Measurements from ENCODE around the gene RPL35. TPM values are rescaled to one million over a fixed set of nuclear protein-coding genes. Genes with fewer than 3 reads are reported as not detected.

The RPL35 gene
- total RNA-seq, 1 donor from 2014 or later = 1,684 TPM

DNA sequence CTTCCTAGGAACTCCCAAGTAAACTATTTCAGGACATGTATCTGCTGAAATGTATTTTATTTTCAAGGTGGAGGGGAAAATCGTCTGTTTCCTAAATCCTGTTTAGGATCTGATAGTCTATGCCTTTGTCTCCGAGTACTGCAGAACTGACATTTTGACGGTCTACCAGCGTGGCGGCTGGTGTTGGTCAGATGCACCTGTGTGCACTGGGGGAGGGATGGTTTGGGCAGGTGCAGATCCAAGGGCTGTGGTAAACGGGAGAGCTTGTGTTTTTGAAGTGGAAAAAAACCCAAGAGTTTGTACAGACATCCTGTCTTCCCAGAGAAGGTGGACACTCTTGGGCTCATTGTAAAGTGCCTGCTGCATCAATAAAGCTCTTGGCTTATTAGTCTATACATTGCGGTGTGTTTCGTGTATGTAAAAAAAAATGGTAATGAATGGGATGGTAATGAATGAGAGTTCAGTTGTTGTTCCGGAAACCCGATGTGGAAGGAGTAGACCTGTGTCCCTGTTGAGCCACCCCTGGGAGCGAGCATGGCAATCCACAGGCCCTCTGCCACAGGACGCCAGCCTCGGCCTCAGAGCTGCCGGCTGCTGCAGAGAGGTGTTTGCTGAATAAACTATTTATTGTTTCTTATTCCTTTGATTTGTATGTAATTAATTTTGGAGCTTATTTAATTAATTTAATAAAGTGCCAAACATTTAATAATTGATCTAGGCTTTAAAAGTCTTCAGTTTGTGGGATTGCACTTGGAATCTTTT, 15.4 kb upstream of the RPL35 start:
- DNase-seq (ENCODE audit: low spot score) = no peak

DNA sequence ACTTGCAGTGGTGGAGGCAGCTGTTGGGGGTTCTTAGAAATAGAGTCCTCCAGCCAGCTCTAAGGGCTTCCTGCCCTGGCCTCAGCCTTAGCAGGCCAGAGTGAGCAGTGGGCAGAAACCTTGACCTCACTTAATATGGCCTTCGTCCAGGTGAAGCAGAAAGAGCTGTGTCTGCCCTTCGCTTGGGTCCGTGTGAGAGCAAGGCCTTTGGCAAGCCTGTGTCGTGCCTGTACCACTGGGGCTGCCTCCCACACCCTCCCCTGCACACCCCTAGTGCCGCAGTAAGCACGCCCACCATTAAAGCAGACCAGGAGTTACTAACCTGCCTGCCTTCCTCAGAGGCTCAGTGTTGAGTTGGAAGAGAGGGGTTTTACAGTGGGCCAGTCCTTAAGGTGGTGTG, 13.7 kb upstream of the RPL35 start:
- DNase-seq (ENCODE audit: low spot score) = no peak

GRCh38 chr9:124873664-124874063, 11.9 kb upstream of the RPL35 start:
- no peak for DNase-seq (ENCODE audit: low spot score)

DNA sequence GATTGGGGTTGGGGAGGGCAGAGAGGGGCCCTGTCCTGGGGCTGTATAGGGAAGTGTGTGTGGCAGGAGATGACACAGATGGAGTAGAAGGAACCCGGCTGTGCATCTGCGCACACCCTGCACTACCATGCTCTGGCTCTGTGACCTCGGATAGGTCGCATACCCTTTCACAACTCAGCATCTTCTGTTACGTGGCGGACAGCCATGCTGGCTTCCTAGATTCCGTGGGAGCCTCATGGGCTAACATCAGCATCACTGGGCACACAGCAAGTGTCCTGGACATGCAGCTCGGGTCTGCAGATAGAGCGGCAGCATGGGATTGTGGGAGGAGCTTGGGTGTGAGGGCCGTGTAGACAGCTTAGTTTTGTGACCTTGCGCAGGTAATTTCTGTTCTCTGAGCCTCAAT, 9.4 kb upstream of the RPL35 start:
- DNase-seq (ENCODE audit: low spot score) = no peak

GRCh38 chr9:124870723-124871122, 9.0 kb upstream of the RPL35 start:
- no peak for DNase-seq (ENCODE audit: low spot score)

GRCh38 chr9:124869986-124870560, 8.3 kb upstream of the RPL35 start:
- DNase-seq (ENCODE audit: low spot score) = peak; percentile 50

DNA sequence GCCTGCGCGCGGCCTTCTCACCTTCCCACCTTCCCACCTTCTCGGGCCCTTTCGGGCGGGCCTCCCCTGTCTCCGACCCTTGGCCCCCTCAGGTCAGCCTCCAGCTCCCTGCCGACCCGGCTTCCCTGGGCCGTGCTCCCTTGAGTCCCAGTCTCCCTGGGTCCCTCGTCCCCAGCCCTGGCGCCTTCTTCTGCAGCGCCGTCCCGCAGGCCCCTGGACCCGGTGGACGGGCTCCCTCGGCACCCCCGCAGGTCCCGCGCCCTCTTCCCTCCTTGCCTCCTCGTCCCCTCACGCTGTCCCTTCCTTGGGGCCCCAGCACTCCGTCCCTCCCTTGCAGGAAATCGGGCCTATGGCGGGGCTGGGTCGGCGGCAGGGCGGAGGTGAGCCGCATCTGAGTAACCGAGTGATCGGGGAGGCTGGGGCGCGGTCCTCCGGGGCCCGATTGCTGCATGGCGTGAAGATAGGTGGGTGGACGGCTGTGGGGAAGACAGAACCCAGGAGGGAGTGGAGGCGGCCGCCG, 7.8 kb upstream of the RPL35 start:
- DNase-seq (ENCODE audit: low spot score) = peak; percentile 38

DNA sequence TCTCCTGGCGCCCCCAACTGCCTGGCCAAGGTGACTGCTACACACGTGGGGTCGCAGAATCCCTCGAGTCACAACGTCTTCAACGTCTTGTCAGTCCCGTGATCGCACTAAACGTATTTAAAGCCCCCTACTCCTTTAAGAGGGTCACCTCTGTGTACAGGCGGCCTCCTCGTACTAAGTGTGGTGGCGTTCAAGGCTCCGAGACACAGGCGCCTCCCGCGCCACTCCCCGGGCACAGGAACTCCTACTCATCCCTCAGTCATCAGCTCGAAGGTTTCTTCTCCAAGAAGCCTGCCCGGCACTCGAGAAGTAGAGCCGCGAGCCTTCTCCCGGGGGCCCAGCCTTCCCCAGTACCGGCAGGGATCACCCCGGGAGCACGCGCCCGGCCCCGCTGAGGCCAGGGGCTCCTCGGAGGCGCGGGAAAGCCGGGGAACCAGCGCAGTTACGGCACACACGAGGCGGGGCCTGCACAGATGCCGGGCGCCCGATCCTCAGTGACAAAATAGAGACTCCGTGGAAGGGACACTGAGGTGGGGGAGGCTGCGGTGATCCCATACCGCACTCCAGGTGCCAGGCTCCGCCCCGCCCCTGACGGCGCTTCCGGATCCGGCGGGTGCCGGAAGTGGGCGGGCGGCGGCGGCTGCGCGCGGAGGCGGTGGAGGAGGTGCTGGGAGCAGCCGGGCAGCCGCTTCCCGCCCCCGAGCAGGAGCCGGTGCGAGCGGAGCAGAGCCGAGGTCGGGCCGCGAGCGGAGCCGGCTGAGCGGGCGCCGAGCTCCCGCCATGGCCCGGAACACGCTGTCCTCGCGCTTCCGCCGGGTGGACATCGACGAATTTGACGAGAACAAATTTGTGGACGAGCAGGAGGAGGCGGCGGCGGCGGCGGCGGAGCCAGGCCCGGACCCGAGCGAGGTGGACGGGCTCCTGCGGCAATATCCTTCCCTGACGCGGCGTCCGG, 7.0 kb upstream of the RPL35 start:
- peak; percentile 88 for DNase-seq (ENCODE audit: low spot score)

- no peak for DNase-seq (ENCODE audit: low spot score)
Measured at GRCh38 chr9:124863371-124863871, 1.7 kb upstream of the RPL35 start.

GRCh38 chr9:124860582-124861341, 995 bp downstream of the RPL35 start:
- no peak for DNase-seq (ENCODE audit: low spot score)

- DNase-seq (ENCODE audit: low spot score) = no peak
Measured at GRCh38 chr9:124859803-124860581, 1.8 kb downstream of the RPL35 start.

DNA sequence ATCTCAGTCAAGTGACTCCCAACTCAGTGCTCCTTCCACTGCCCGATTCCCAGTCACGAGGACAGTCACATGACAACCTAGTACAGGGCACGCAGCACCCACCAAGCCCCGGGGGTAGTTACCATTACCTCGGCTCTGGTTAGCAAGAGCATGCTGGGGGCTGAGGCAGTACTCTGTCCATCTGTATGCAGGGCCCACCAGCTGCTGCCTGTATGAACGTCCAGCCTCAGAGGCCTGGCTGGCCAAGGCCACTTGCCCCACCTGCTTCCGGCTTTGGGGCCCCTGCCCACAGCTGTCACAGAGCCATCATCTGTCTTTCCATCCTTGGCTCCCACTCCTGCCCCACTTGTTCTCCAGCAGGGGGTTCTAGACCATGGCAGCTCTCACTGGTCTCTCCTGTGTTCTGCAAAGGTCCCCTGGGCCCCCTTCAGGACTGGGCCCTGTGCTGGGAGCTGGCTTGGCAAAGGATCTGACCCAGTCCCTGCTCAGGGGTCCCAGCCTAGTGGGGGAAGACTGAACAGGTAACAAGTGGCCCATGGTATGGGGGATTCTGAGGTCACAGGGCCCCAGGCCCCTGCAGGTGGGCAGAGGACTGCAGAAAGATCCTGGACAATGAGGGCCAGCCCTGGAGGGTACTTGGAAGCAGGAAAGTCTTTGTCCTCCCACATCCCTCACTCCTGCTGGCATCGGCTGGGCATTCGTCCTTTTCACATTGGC, 3.3 kb downstream of the RPL35 start:
- no peak for DNase-seq (ENCODE audit: low spot score)

DNA sequence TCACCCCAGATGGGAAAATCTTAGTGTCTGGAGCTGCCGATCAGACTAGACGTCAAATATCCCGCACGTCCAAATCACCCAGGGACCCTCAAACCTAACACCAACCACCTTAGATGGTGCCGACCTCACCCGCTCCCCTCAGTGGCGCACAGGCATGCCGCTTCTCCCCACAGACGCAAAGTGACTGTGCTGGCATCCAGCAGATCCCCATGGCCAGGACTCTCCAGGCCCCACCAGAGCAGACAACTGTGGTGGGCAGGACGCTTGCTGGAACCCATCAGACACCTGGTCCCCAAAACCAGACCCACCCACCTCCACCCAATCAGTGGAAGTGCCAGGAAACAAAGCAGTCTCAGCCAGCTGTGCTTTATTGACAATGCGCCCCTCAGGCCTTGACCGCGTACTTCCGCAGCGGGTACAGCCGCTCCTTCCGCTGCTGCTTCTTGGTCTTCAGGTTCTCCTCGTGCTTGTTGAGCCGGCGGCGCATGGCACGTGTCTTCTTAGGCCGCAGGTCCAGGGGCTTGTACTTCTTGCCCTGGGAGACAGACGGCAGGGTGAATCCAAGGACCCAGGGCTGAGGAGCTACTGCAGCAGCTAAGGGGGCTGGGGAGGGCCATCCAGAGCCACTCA, 4.1 kb downstream of the RPL35 start:
- no peak for DNase-seq (ENCODE audit: low spot score)

GRCh38 chr9:124855944-124856765, 5.6 kb downstream of the RPL35 start:
- DNase-seq (ENCODE audit: low spot score) = no peak

- no peak for DNase-seq (ENCODE audit: low spot score)
Measured at GRCh38 chr9:124855566-124855943, 6.2 kb downstream of the RPL35 start.

DNA sequence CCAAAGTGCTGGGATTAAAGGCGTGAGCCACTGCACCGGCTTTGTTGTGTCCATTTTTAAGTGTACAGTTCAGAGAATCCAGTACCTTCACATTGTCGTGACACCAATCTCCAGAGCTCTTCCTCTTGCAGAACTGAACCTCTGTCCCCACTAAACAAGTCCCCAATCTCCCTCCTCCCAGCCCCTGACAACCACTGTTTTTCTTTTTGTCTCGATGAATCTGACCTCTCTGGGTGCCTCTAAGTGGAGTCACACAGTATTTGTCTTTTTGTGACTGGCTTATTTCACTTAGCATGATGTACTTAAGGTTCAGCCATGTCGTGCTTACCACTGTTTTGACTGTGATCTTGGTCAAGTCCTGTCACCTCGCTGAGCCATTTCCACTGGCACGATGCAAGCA, 6.9 kb downstream of the RPL35 start:
- DNase-seq (ENCODE audit: low spot score) = no peak

DNA sequence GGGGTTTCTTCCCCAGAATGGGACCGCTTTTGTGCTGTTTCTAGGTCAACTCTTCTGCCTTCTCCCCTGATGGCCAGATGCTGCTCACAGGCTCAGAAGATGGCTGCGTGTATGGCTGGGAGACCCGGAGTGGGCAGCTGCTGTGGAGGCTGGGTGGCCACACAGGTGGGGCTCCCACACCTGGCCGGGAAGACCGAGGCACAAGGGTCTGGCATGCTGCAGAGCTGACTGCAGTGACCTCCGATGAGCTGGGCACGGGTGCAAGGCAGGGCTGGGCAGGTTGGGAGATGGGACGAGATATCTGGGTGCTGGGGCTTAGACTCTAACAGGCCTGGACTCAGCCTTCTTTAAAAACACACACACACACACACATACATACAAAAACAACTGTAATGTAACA, 7.6 kb downstream of the RPL35 start:
- no peak for DNase-seq (ENCODE audit: low spot score)

- DNase-seq (ENCODE audit: low spot score) = no peak
Measured at GRCh38 chr9:124853605-124854143, 8.1 kb downstream of the RPL35 start.

All from umbilical cord (tissue), 2 donors.